ENCODE data around the gene RHOBTB1. TPM values are rescaled to one million over a fixed set of nuclear protein-coding genes. Genes with fewer than 3 reads are reported as not detected.

Gene RHOBTB1
- total and polyA plus RNA-seq, 4 donors, result 2.7 to 11.8 (median 4.9) TPM

GRCh38 chr10:60970526-60970925 is 26.5 kb upstream of the RHOBTB1 start:
- WGBS, result 85% methylated on average over 3 of the region's 3 CpGs
- H3K36me3 ChIP-seq (ENCODE audit: control insufficient read depth in 4 of 4, insufficient read depth in 3 of 4, low read depth in 1 of 4, low read length in 3 of 4), result no peaks in the 10 kb centered on the region
- H3K9me3 ChIP-seq (ENCODE audit: control insufficient read depth in 4 of 4, low read length in 3 of 4), result no peaks in the 10 kb centered on the region
- H3K4me1 ChIP-seq (ENCODE audit: control insufficient read depth in 4 of 4, insufficient read depth in 4 of 4, low read length in 3 of 4), result no peaks in the 10 kb centered on the region
- H3K27me3 ChIP-seq (ENCODE audit: control insufficient read depth in 4 of 4, insufficient read depth in 4 of 4, low read length in 3 of 4), result no peaks in the 10 kb centered on the region
- no peak overlapping the region for H3K4me3 ChIP-seq (ENCODE audit: low read depth in 1 of 3, low read length in 3 of 3)
- no peak overlapping the region for H3K27ac ChIP-seq (ENCODE audit: low read depth in 1 of 2, low read length in 2 of 2)
- H3K9ac ChIP-seq (ENCODE audit: low read depth in 1 of 2, low read length in 2 of 2), result no peak overlapping the region
- TF ChIP-seq REST (IDR thresholded peaks at IDR 0.05) (no peak), FOXA1 (IDR thresholded peaks at IDR 0.05) (no peak), NR2F2 (IDR thresholded peaks at IDR 0.05) (no peak), ZBTB33 (IDR thresholded peaks at IDR 0.05) (no peak), GABPA (IDR thresholded peaks at IDR 0.05 in 1 of 2, conservative IDR thresholded peaks at IDR 0.05 in 1 of 2) (no peak), YY1 (IDR thresholded peaks at IDR 0.05) (no peak), CTCF (IDR thresholded peaks at IDR 0.05; ENCODE audit: low read depth, low read length, missing input control) (no peak), SP1 (IDR thresholded peaks at IDR 0.05) (no peak), HNF4G (IDR thresholded peaks at IDR 0.05) (no peak), ATF3 (IDR thresholded peaks at IDR 0.05) (no peak), RXRA (IDR thresholded peaks at IDR 0.05) (no peak), JUND (IDR thresholded peaks at IDR 0.05) (no peak), FOXA2 (IDR thresholded peaks at IDR 0.05) (no peak), MAX (IDR thresholded peaks at IDR 0.05) (no peak), RAD21 (IDR thresholded peaks at IDR 0.05) (no peak), TAF1 (conservative IDR thresholded peaks at IDR 0.05) (no peak), EGR1 (IDR thresholded peaks at IDR 0.05; ENCODE audit: low read depth in 2 of 2) (no peak), HNF4A (conservative IDR thresholded peaks at IDR 0.05) (no peak)
- DNase-seq (ENCODE audit: low spot score), result no peak

Data from liver (tissue), 9 donors.